Osteocyte (in vitro differentiated cells): Measurements from ENCODE around the gene HPSE. TPM values are rescaled to one million over a fixed set of nuclear protein-coding genes. Genes with fewer than 3 reads are reported as not detected.
A peak's percentile ranks its signal among the peaks of the same experiment; 100 is the strongest.

Experiments
- DNase-seq: peaks from one replicate; pipeline ENCODE4 v3.0.0; 2021; ENCODE audit warnings: mixed read lengths; ENCODE audit not compliant: unreplicated experiment; ENCODE audit errors: extremely low spot score
- H3K27ac Mint-ChIP-seq: one replicate; pipeline ENCODE4 v1.8.0; 2021; ENCODE audit warnings: mild to moderate bottlenecking, mixed read lengths; ENCODE audit not compliant: unreplicated experiment
- H3K27me3 Mint-ChIP-seq: one replicate; pipeline ENCODE4 v1.8.0; 2021; ENCODE audit warnings: mixed read lengths; ENCODE audit not compliant: unreplicated experiment
- H3K36me3 Mint-ChIP-seq: one replicate; pipeline ENCODE4 v1.8.0; 2021; ENCODE audit warnings: mixed read lengths; ENCODE audit not compliant: unreplicated experiment
- H3K4me1 Mint-ChIP-seq: one replicate; pipeline ENCODE4 v1.8.0; 2021; ENCODE audit warnings: mixed read lengths; ENCODE audit not compliant: unreplicated experiment
- H3K4me3 Mint-ChIP-seq: one replicate; pipeline ENCODE4 v1.8.0; 2021; ENCODE audit warnings: mild to moderate bottlenecking, moderate library complexity, mixed read lengths; ENCODE audit not compliant: unreplicated experiment
- H3K9me3 Mint-ChIP-seq: one replicate; pipeline ENCODE4 v1.8.0; 2021; ENCODE audit warnings: mixed read lengths; ENCODE audit not compliant: unreplicated experiment
- total RNA-seq: library from RNA; stranded (reverse); gene quantifications from 2 replicates; pipeline ENCODE4 v1.2.1, GENCODE V29; 2021
- TF ChIP-seq, protein P1 (sequence below): fragments of 200-600 bp; sonication (generic); IDR thresholded peaks from 2 replicates; pipeline ENCODE4 v1.5.0; 2021; ENCODE audit warnings: antibody characterized with exemption, mild to moderate bottlenecking, moderate library complexity

The HPSE gene
- total RNA-seq, 1 donor from 2014 or later, result 4.9 TPM

DNA sequence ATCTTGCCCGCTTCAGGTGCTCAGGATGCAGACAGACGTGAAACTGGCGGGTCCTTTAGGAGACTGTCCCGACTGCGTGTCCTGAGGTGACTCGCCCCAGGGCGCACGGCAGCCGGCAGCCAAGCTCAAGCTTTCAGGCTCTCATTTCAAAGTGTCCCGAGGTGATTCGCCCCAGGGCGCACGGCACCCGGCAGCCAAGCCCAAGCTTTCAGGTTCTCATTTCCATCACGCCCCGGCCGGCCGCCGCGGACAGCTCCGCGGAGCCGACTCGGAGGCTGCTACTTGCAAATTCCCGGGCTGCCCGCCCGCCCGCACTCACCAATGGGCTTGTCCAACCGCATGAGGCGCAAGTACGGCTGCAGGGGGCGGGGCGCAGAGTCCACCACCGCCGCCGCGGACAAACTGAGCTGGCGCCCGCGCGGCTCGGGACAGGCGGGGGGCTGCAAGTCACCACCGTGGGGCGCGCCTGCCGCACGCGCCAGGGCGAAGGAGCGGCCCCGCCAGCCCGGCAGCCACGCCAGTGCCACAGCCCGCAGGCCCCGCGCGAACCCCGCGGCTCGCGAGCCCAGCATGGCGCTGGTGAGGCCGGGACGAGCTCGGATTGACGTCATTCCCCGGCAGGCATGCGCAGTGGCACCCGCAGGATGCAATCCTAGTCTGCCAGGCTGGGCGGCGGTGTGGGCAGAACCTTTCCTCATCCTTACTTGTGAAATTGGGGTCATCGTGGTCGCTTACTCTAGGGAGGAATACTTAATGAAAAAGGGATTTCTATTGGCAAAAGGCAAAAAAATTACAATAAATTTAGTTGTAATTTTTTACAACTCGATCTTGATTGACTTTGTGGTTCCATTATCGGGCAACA, 50.2 kb downstream of the HPSE start, which contains the start of gene COQ2:
Gene COQ2, minus strand, starts transcription at position 606 of the 862 bp plus-strand sequence. Its CDS starts 34 bp downstream, at position 572.
- H3K4me1 Mint-ChIP-seq, result peaks cover 28% of the 10 kb centered on the region
- peak within 1 kb of the TSS; percentile 90 for H3K4me3 Mint-ChIP-seq
- H3K9me3 Mint-ChIP-seq, result no peaks in the 10 kb centered on the region
- no peaks in the 10 kb centered on the region for H3K36me3 Mint-ChIP-seq
- H3K27me3 Mint-ChIP-seq, result no peaks in the 10 kb centered on the region
- TF ChIP-seq, protein P1, sequence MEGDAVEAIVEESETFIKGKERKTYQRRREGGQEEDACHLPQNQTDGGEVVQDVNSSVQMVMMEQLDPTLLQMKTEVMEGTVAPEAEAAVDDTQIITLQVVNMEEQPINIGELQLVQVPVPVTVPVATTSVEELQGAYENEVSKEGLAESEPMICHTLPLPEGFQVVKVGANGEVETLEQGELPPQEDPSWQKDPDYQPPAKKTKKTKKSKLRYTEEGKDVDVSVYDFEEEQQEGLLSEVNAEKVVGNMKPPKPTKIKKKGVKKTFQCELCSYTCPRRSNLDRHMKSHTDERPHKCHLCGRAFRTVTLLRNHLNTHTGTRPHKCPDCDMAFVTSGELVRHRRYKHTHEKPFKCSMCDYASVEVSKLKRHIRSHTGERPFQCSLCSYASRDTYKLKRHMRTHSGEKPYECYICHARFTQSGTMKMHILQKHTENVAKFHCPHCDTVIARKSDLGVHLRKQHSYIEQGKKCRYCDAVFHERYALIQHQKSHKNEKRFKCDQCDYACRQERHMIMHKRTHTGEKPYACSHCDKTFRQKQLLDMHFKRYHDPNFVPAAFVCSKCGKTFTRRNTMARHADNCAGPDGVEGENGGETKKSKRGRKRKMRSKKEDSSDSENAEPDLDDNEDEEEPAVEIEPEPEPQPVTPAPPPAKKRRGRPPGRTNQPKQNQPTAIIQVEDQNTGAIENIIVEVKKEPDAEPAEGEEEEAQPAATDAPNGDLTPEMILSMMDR, result peak; percentile 47
- DNase-seq, result peak; percentile 99
- H3K27ac Mint-ChIP-seq, result peak within 1 kb of the TSS; percentile 99

DNA sequence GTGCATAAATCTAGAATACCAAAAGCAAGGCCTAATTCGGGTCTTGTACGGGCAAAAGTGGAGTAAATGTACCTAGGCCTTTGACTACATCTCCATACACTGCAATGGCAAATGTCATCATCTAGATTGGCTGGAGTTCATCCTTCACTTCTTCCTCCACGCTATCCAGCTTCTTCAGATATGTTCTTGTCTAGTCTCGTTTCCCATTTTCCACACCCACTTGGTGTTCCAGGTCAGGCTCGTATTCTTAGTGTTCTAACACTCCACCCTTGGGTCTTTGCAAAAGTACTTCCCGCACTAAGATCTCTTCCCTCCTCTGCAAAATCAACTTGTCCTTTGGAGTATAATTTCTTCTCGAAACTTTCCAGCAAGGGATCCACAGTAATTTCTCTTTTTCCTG, 51.5 kb downstream of the HPSE start:
- Mint-ChIP-seq H3K27ac (no peak overlapping the region), H3K36me3 (no peaks in the 10 kb centered on the region), H3K4me1 (peaks cover 28% of the 10 kb centered on the region), H3K4me3 (peak overlapping the region; percentile 82), H3K27me3 (no peaks in the 10 kb centered on the region), H3K9me3 (no peaks in the 10 kb centered on the region)
- DNase-seq, result no peak
- TF ChIP-seq, protein P1, result no peak

DNA sequence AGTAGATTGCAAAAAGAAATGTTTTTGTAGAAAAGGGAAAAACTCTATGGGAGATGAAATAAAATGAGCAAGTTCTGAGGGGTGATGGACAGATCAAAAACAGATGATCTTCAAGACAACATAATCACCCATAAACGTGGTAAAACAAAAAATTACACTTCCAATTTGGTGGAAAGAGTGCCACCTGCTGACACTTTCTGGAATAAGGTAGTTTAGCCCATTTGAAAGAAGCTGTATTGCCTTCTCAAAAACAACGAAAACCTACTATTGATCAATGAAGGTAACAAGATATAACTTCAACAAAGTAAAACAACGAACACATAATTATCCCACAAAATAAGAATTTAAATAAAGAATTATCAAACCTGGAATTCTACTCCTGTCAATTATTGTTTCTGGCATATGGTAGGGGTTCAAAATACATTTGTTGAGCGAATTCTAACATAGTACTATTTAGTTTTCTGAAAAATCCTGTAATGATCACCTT, 52.6 kb downstream of the HPSE start:
- H3K36me3 Mint-ChIP-seq, result no peaks in the 10 kb centered on the region
- no peak for DNase-seq
- peaks cover 28% of the 10 kb centered on the region for H3K4me1 Mint-ChIP-seq
- peak overlapping the region; percentile 57 for H3K27ac Mint-ChIP-seq
- no peaks in the 10 kb centered on the region for H3K27me3 Mint-ChIP-seq
- H3K4me3 Mint-ChIP-seq, result peak overlapping the region; percentile 56
- TF ChIP-seq, protein P1, result peak; percentile 82
- no peaks in the 10 kb centered on the region for H3K9me3 Mint-ChIP-seq

DNA sequence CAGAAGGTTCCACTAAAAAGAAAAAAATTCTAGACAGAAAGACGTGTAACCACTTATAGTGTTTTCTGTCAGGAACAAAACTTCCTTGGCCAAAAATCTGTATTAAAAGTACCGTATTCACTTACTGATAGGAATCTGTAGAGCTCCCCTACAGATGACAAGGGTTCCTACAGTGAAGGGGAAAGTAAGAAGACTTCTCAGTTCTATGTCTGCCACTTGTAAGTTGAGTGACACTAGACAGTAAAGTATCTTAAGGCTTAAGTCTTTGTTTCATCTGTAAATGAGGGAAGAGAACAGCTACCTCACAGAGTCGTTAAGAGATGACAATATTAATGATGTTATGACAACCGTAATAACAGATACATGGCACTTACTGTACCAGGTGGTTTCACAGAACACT, 53.3 kb downstream of the HPSE start:
- H3K27ac Mint-ChIP-seq, result no peak overlapping the region
- H3K4me3 Mint-ChIP-seq, result no peak overlapping the region
- peaks cover 28% of the 10 kb centered on the region for H3K4me1 Mint-ChIP-seq

More for the DNA sequence above, 53.3 kb downstream of the HPSE start:
- TF ChIP-seq, protein P1, result no peak
- Mint-ChIP-seq H3K9me3 (no peaks in the 10 kb centered on the region), H3K27me3 (no peaks in the 10 kb centered on the region), H3K36me3 (no peaks in the 10 kb centered on the region)
- DNase-seq, result no peak
